ENCODE results near the gene HTRA1. TPM values are rescaled to one million over a fixed set of nuclear protein-coding genes. Genes with fewer than 3 reads are reported as not detected.

The HTRA1 gene
- total and polyA plus RNA-seq, 7 experiments from 2014 or later: 0.22 to 0.64 (median 0.40) TPM; not detected in 3

DNA sequence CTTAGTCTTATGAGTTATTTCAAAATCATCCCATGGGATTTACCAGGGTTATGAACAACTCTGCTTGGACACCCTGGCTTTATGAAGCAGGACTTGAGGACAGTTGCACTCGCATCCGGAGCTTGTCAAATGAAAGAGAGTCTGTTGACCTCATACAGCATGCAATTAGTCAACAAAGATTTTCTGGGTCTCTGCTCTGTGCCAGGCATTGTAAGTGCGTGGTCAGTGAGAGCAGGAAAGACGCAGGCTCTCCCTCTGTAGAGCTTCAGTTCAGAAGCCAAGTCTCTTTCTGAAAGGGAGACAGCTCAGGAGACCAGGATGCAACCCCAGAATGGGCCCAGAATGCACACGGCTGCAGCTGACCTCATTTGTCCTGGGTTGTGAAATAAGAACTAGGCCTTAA is 53.7 kb downstream of the HTRA1 start:
- Mint-ChIP-seq H3K4me1 (peaks cover 10 to 27% (median 20%) of the 10 kb centered on the region in 7 donors), H3K36me3 (no peaks in the 10 kb centered on the region), H3K9me3 (peaks cover 0 to 1% (median 0%) of the 10 kb centered on the region in 11 donors), H3K27ac (no peak overlapping the region), H3K27me3 (no peaks in the 10 kb centered on the region), H3K4me3 (no peak overlapping the region)
- ATAC-seq (no peak), DNase-seq (no peak)
- no peak overlapping the region for H3K4me3 ChIP-seq (ENCODE audit: low read length)
- no peak overlapping the region for H3K27ac ChIP-seq (ENCODE audit: low read depth, low read length)
- H3K36me3 ChIP-seq (ENCODE audit: control insufficient read depth in 2 of 3, insufficient read depth in 3 of 3, low read length in 3 of 3): no peaks in the 10 kb centered on the region
- no peaks in the 10 kb centered on the region for H3K27me3 ChIP-seq (ENCODE audit: control insufficient read depth in 2 of 2, insufficient read depth in 2 of 2, low read length in 2 of 2)
- POLR2A ChIA-PET: interaction anchor here (0.6 kb wide), 1 partner anchor 43 kb away, joined by 3 read pairs; no protein-coding TSS in a partner anchor
- peaks cover 4 to 39% of the 10 kb centered on the region in 2 donors for H3K4me1 ChIP-seq (ENCODE audit: control insufficient read depth in 2 of 2, insufficient read depth in 2 of 2, low read length in 2 of 2)
- CTCF ChIA-PET: interaction anchor here (0.7 to 2.4 kb wide), 3 partner anchors 17 to 80 kb away, joined by 3 to 8 read pairs (median 4); no protein-coding TSS in a partner anchor
- H3K9me3 ChIP-seq (ENCODE audit: control insufficient read depth in 2 of 3, low read length in 3 of 3): no peaks in the 10 kb centered on the region
- intact Hi-C loops (cut with micrococcal nuclease): loop anchor here in 1 of 2 donors (5.0 kb wide), 1 partner anchor 37 kb away; no protein-coding TSS in a partner anchor

DNA sequence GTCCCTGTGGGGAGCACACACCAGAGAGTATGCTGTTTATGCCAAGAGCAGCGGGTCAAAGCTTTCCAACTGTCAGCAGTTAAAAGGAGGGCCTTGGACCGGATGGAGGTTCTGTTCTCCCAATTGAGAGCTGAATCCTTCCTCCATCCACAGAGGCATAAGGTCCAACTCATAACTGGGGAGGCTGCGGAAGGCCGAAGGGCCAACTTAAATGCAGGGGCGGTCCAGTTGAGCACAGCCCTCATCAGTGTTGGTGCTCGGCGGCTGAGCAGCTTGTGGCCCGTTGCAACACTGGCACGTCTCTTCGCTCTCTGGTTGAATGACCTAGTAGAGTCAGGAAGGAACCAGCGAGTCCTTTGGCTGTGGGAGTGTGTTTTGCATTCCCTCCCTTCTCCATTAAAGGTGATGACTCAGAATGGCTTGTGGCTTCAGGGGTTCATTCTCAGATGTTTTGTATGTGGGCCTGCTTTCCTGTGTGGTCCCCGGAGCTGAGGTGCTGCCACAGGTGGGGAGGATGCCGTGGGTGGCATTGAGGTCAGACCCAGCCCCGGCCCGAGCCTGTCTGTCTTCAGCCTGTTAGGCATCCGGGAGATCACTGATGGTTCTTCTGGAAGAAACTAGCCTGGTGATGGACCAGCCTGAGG is 54.4 kb downstream of the HTRA1 start:
- H3K27ac Mint-ChIP-seq: peak overlapping the region in 1 of 9 donors; percentile 54
- CTCF ChIA-PET: interaction anchor here (1.3 to 2.4 kb wide), 2 partner anchors 50 to 81 kb away, joined by 4 to 8 read pairs; no protein-coding TSS in a partner anchor
- peaks cover 0 to 2% (median 0%) of the 10 kb centered on the region in 5 donors for H3K27me3 Mint-ChIP-seq
- no peak overlapping the region for H3K27ac ChIP-seq (ENCODE audit: low read depth, low read length)
- intact Hi-C loops (cut with micrococcal nuclease): loop anchor here in 1 of 2 donors (5.0 kb wide), 1 partner anchor 37 kb away; no protein-coding TSS in a partner anchor
- H3K4me1 Mint-ChIP-seq: peaks cover 10 to 27% (median 20%) of the 10 kb centered on the region in 7 donors
- POLR2A ChIA-PET: no interaction called here
- peaks cover 0 to 1% (median 0%) of the 10 kb centered on the region in 11 donors for H3K9me3 Mint-ChIP-seq
- H3K36me3 ChIP-seq (ENCODE audit: control insufficient read depth in 2 of 3, insufficient read depth in 3 of 3, low read length in 3 of 3): no peaks in the 10 kb centered on the region
- peaks cover 4 to 39% of the 10 kb centered on the region in 2 donors for H3K4me1 ChIP-seq (ENCODE audit: control insufficient read depth in 2 of 2, insufficient read depth in 2 of 2, low read length in 2 of 2)
- DNase-seq (peak in 4 of 9 donors; percentile 4 to 65 (median 14)), ATAC-seq (peak; percentile 78)
- H3K4me3 Mint-ChIP-seq: peak overlapping the region in 7 of 10 donors; percentile 2 to 58 (median 29)
- H3K36me3 Mint-ChIP-seq: no peaks in the 10 kb centered on the region
- H3K27me3 ChIP-seq (ENCODE audit: control insufficient read depth in 2 of 2, insufficient read depth in 2 of 2, low read length in 2 of 2): no peaks in the 10 kb centered on the region
- no peak overlapping the region for H3K4me3 ChIP-seq (ENCODE audit: low read length)
- H3K9me3 ChIP-seq (ENCODE audit: control insufficient read depth in 2 of 3, low read length in 3 of 3): no peaks in the 10 kb centered on the region

DNA sequence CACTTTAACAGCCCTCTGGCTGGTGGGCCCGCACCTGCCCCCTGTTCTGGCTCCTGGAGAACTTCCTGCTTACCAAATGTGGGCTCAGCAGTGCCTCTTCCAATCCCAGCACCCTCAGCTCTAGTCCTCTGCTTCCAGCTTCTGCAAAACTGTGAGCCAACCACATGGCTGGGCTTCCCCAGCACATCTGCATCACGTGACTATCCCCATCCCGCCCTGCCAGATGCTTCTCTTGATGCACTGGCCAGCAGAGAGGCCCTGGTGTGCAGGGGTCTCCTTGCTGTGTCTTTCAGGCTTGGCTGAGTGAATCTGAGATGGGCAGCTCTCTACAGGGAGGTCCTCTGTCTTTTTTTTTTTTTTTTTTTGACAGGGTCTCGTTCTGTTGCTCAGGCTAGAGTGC is 55.4 kb downstream of the HTRA1 start:
- peaks cover 10 to 27% (median 20%) of the 10 kb centered on the region in 7 donors for H3K4me1 Mint-ChIP-seq
- POLR2A ChIA-PET: no interaction called here
- intact Hi-C loops (cut with micrococcal nuclease): loop anchor here in 1 of 2 donors (5.0 kb wide), 1 partner anchor 36 kb away; no protein-coding TSS in a partner anchor
- H3K36me3 ChIP-seq (ENCODE audit: control insufficient read depth in 2 of 3, insufficient read depth in 3 of 3, low read length in 3 of 3): no peaks in the 10 kb centered on the region
- peaks cover 0 to 4% (median 0%) of the 10 kb centered on the region in 5 donors for H3K27me3 Mint-ChIP-seq
- no peak overlapping the region for H3K27ac ChIP-seq (ENCODE audit: low read depth, low read length)
- H3K4me3 Mint-ChIP-seq: peak overlapping the region in 2 of 10 donors; percentile 25 to 39
- CTCF ChIA-PET: no interaction called here
- no peak overlapping the region for H3K4me3 ChIP-seq (ENCODE audit: low read length)
- H3K4me1 ChIP-seq (ENCODE audit: control insufficient read depth in 2 of 2, insufficient read depth in 2 of 2, low read length in 2 of 2): peaks cover 4 to 39% of the 10 kb centered on the region in 2 donors
- no peaks in the 10 kb centered on the region for H3K27me3 ChIP-seq (ENCODE audit: control insufficient read depth in 2 of 2, insufficient read depth in 2 of 2, low read length in 2 of 2)
- no peak for DNase-seq
- ATAC-seq: no peak
- H3K36me3 Mint-ChIP-seq: no peaks in the 10 kb centered on the region
- H3K27ac Mint-ChIP-seq: peak overlapping the region in 1 of 9 donors; percentile 28
- peaks cover 0 to 1% (median 0%) of the 10 kb centered on the region in 11 donors for H3K9me3 Mint-ChIP-seq
- H3K9me3 ChIP-seq (ENCODE audit: control insufficient read depth in 2 of 3, low read length in 3 of 3): no peaks in the 10 kb centered on the region

DNA sequence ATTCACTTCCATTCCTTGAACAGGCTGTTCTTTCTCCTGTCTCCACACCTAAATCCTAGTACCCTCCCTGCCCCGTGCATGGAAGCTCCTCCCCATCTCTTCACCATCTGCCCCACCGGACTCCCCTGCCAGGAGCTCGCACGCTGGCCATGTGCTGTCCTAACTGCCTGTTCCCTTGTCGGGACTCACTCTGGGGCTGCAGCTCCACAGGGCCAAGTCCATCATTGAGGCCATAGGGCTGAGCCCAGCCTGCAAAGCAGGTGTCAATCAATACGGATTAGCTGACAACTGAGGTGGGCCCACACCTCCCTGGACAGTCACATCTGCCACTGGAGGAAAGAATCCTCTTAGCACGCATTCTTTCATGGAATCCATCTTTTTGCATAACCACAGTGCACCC is 57.8 kb downstream of the HTRA1 start:
- DNase-seq (no peak), ATAC-seq (no peak)
- intact Hi-C loops (cut with micrococcal nuclease): loop anchor here in 1 of 2 donors (5.0 kb wide), 1 partner anchor 33 kb away; no protein-coding TSS in a partner anchor
- Histone ChIP-seq H3K27me3 (ENCODE audit: control insufficient read depth in 2 of 2, insufficient read depth in 2 of 2, low read length in 2 of 2) (no peaks in the 10 kb centered on the region), H3K4me1 (ENCODE audit: control insufficient read depth in 2 of 2, insufficient read depth in 2 of 2, low read length in 2 of 2) (peaks cover 4 to 31% of the 10 kb centered on the region in 2 donors), H3K27ac (ENCODE audit: low read depth, low read length) (no peak overlapping the region), H3K36me3 (ENCODE audit: control insufficient read depth in 2 of 3, insufficient read depth in 3 of 3, low read length in 3 of 3) (no peaks in the 10 kb centered on the region), H3K9me3 (ENCODE audit: control insufficient read depth in 2 of 3, low read length in 3 of 3) (no peaks in the 10 kb centered on the region), H3K4me3 (ENCODE audit: low read length) (no peak overlapping the region)
- peaks cover 0 to 4% (median 0%) of the 10 kb centered on the region in 5 donors for H3K27me3 Mint-ChIP-seq
- peaks cover 0 to 3% (median 0%) of the 10 kb centered on the region in 11 donors for H3K9me3 Mint-ChIP-seq
- H3K36me3 Mint-ChIP-seq: no peaks in the 10 kb centered on the region
- peaks cover 10 to 27% (median 20%) of the 10 kb centered on the region in 7 donors for H3K4me1 Mint-ChIP-seq
- H3K4me3 Mint-ChIP-seq: no peak overlapping the region
- POLR2A ChIA-PET: no interaction called here
- CTCF ChIA-PET: no interaction called here
- H3K27ac Mint-ChIP-seq: peak overlapping the region in 1 of 9 donors; percentile 57

DNA sequence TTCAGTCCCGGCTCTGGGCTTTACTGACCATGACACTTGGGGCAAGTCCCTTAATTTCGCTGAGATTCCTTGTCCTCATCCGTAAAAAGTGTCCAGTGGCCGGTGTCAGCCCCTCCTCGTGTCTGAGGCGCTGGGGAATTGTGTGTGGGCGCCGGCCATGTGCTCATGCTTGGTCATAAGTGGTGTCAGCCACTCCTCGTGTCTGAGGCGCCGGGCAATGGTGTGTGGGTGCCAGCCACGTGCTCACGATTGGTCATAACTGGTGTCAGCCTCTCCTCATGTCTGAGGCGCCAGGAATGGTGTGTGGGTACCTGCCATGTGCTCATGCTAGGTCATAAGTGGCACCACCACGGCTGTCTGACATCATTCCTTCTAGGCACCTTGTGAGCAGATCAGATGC is 58.5 kb downstream of the HTRA1 start:
- ATAC-seq (no peak), DNase-seq (no peak)
- intact Hi-C loops (cut with micrococcal nuclease): loop anchor here in 1 of 2 donors (5.0 kb wide), 1 partner anchor 32 kb away; no protein-coding TSS in a partner anchor
- ChIA-PET CTCF (no interaction called here), POLR2A (no interaction called here)
- H3K4me1 ChIP-seq (ENCODE audit: control insufficient read depth in 2 of 2, insufficient read depth in 2 of 2, low read length in 2 of 2): peaks cover 4 to 24% of the 10 kb centered on the region in 2 donors
- H3K36me3 Mint-ChIP-seq: no peaks in the 10 kb centered on the region
- H3K27ac Mint-ChIP-seq: no peak overlapping the region
- no peak overlapping the region for H3K4me3 Mint-ChIP-seq
- H3K36me3 ChIP-seq (ENCODE audit: control insufficient read depth in 2 of 3, insufficient read depth in 3 of 3, low read length in 3 of 3): no peaks in the 10 kb centered on the region
- H3K27ac ChIP-seq (ENCODE audit: low read depth, low read length): no peak overlapping the region
- peaks cover 10 to 22% (median 20%) of the 10 kb centered on the region in 7 donors for H3K4me1 Mint-ChIP-seq
- no peaks in the 10 kb centered on the region for H3K9me3 ChIP-seq (ENCODE audit: control insufficient read depth in 2 of 3, low read length in 3 of 3)
- H3K9me3 Mint-ChIP-seq: peaks cover 0 to 3% (median 0%) of the 10 kb centered on the region in 11 donors
- no peaks in the 10 kb centered on the region for H3K27me3 ChIP-seq (ENCODE audit: control insufficient read depth in 2 of 2, insufficient read depth in 2 of 2, low read length in 2 of 2)
- no peak overlapping the region for H3K4me3 ChIP-seq (ENCODE audit: low read length)
- peaks cover 0 to 7% (median 0%) of the 10 kb centered on the region in 5 donors for H3K27me3 Mint-ChIP-seq

DNA sequence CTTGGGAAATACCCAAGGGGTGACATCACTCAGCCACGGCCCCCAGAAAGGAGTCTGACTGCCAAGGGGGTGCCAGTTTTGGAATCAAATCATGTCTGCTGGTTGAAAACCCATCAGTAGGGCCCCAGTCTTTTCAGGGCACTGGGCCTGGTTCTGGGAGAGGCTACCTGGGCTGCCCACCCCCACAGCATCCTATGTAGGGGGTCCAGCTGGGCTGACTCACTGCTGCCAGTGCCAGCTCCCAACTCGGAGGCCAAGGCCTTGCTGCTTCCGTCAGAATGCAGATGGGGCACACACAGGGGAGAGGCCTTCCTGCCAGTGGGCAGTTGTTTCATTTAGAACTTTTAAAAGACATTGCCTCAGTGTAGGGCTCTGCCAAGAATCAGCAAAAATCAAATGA is 59.7 kb downstream of the HTRA1 start:
- POLR2A ChIA-PET: no interaction called here
- H3K4me1 Mint-ChIP-seq: peaks cover 7 to 12% (median 9%) of the 10 kb centered on the region in 7 donors
- no peaks in the 10 kb centered on the region for H3K9me3 ChIP-seq (ENCODE audit: control insufficient read depth in 2 of 3, low read length in 3 of 3)
- no peak for DNase-seq
- H3K27me3 Mint-ChIP-seq: peaks cover 0 to 10% (median 0%) of the 10 kb centered on the region in 5 donors
- intact Hi-C loops (cut with micrococcal nuclease): no loop called here
- no peaks in the 10 kb centered on the region for H3K36me3 Mint-ChIP-seq
- no peak overlapping the region for H3K4me3 ChIP-seq (ENCODE audit: low read length)
- ATAC-seq: no peak
- H3K36me3 ChIP-seq (ENCODE audit: control insufficient read depth in 2 of 3, insufficient read depth in 3 of 3, low read length in 3 of 3): no peaks in the 10 kb centered on the region
- CTCF ChIA-PET: interaction anchor here (0.8 kb wide), 1 partner anchor 45 kb away, joined by 3 read pairs; no protein-coding TSS in a partner anchor
- H3K4me3 Mint-ChIP-seq: no peak overlapping the region
- no peak overlapping the region for H3K27ac Mint-ChIP-seq
- no peaks in the 10 kb centered on the region for H3K27me3 ChIP-seq (ENCODE audit: control insufficient read depth in 2 of 2, insufficient read depth in 2 of 2, low read length in 2 of 2)
- H3K4me1 ChIP-seq (ENCODE audit: control insufficient read depth in 2 of 2, insufficient read depth in 2 of 2, low read length in 2 of 2): peaks cover 3 to 13% of the 10 kb centered on the region in 2 donors
- peaks cover 0 to 3% (median 0%) of the 10 kb centered on the region in 11 donors for H3K9me3 Mint-ChIP-seq
- no peak overlapping the region for H3K27ac ChIP-seq (ENCODE audit: low read depth, low read length)

Measured in naive thymus-derived CD4-positive, alpha-beta T cell (primary cell).